ENCODE measurements around the gene TKT. TPM values are rescaled to one million over a fixed set of nuclear protein-coding genes. Genes with fewer than 3 reads are reported as not detected.

Gene TKT
- total and polyA plus RNA-seq, 2 of the 8 experiments (the other 6 are each of a cell fraction or from before 2014, with no cell fraction given) = 418 to 986 TPM

DNA sequence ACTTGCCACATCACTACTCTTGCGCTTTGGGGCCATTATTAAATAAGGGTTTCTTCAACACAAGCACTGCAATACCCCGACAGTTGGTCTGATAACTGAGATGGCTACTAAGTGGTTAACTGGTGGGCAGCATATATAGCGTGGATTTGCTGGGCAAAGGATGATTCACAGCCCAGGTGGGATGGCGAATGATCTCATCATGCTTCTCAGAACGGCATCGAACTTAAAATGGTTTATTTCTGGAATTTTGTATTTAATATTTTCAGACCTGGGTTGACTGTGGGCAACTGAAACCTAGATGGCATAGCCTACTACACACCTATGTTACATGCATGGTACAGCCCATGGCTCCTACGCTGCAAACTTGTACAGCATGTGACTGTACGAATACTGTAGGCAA lies 26.8 kb upstream of the TKT start (continued):
- TF ChIP-seq KDM5A (IDR thresholded peaks at IDR 0.05; ENCODE audit: low read length) = no peak

All from H1 (cell line).